ENCODE measurements around the gene POU3F4.

DNA sequence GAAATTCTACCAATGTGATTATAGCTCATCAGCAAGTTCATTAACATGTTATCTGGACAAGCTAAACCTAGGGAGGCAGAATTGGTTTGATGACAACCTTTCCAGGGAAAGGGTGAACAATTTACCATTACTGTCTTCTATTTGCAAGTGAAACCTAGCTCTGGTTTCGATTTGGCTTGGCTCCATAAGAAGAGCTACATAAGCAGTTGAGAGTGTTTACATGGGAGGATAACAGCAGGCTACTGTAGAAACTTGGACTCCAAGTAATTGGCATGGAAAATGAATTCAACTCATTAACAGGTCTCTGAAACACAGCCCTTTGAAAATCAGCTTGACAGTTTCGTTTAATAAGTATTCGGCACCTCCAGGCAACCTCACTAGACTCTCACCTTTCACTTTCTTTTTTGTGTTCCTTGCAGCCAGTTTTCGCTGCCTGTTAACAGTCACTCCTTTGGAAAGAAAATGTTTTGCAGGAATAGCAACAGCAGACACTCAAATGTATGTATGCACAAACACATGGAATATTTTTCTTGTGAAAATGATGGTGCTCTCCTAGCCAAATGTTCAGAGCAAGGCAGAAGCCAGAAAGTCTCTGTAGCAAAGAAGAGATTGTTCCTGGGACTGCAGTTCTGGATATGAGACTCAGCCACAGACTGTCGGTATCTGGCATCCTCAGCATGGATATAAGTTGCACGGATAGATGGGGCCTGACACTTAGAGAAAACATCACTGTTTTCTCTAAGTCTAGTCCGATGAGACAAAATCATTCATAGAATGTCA lies 27.5 kb downstream of the POU3F4 start:
- TF ChIP-seq GATA2 (IDR thresholded peaks at IDR 0.05; ENCODE audit: low read depth, low read length), result no peak
- TF ChIP-seq GATA3 (IDR thresholded peaks at IDR 0.05; ENCODE audit: low read depth, low read length), result no peak
